Measurements from ENCODE around the gene RTP3.

- TF ChIP-seq EZH2phosphoT487 (IDR thresholded peaks at IDR 0.05; ENCODE audit: insufficient read depth, low read depth) = no peak
- TF ChIP-seq EZH2 (IDR thresholded peaks at IDR 0.05; ENCODE audit: insufficient read depth, poor library complexity, severe bottlenecking) = no peak
Measured at GRCh38 chr3:46521096-46521495, 23.3 kb downstream of the RTP3 start.

All from GM23248 (cell line).